ENCODE measurements around the gene SLCO2A1.

GRCh38 chr3:133980035-133980434, 49.7 kb downstream of the SLCO2A1 start:
- TF ChIP-seq CTCF (conservative IDR thresholded peaks at IDR 0.05 in 1 of 2, IDR thresholded peaks at IDR 0.05 in 1 of 2; ENCODE audit: low read depth in 1 of 2, low read length in 2 of 2) (no peak), EZH2 (IDR thresholded peaks at IDR 0.05; ENCODE audit: low read length, missing control alignments) (no peak)

Data from fibroblast of lung (primary cell).